Keratinocyte (primary cell): Measurements from ENCODE around the gene SRSF2. TPM values are rescaled to one million over a fixed set of nuclear protein-coding genes. Genes with fewer than 3 reads are reported as not detected.

Experiments
- DNase-seq: peaks from one replicate; pipeline ENCODE4 v3.0.0-alpha.2; 2011; ENCODE audit warnings: low read depth, missing footprints, low spot score
- FAIRE-seq: peaks from 2 replicates; lab custom pipeline; 2011; peaks lifted over from hg19 to GRCh38; lab: Jason Lieb, UNC
- H2AFZ ChIP-seq: 2 replicates; pipeline ENCODE4 v1.6.0; 2012; ENCODE audit warnings: low read length, control low read depth, inconsistent platforms; ENCODE audit not compliant: control insufficient read depth
- H3K27ac ChIP-seq: 2 replicates; pipeline ENCODE4 v1.5.1; 2011; ENCODE audit warnings: low read length; ENCODE audit not compliant: control insufficient read depth, insufficient read depth
- H3K27me3 ChIP-seq: 3 replicates; pipeline ENCODE4 v1.6.0; 2011; ENCODE audit warnings: low read length; ENCODE audit not compliant: control insufficient read depth, insufficient read depth; ENCODE audit errors: extremely low read depth
- H3K36me3 ChIP-seq, 2 experiments: 2 replicates in 1 of 2; 3 replicates in 1 of 2; pipeline ENCODE4 v1.5.1; 2011; ENCODE audit warnings: low read length in 2 of 2, mild to moderate bottlenecking in 1 of 2; ENCODE audit not compliant: control insufficient read depth in 2 of 2, insufficient read depth in 2 of 2; ENCODE audit errors: extremely low read depth in 1 of 2
- H3K4me1 ChIP-seq: 3 replicates; pipeline ENCODE4 v1.5.1; 2011; ENCODE audit warnings: low read length; ENCODE audit not compliant: control insufficient read depth, insufficient read depth; ENCODE audit errors: extremely low read depth
- H3K4me2 ChIP-seq: 3 replicates; pipeline ENCODE4 v1.6.0; 2011; ENCODE audit warnings: low read depth, low read length; ENCODE audit not compliant: control insufficient read depth, insufficient read depth; ENCODE audit errors: extremely low read depth
- H3K4me3 ChIP-seq, 3 experiments: fragments of 200-600 bp in 1 of 3; sonication (generic) in 1 of 3; 2 replicates in 2 of 3; 3 replicates in 1 of 3; pipeline ENCODE4 v1.5.1; 2011 to 2016; ENCODE audit warnings: low read length in 3 of 3, mild to moderate bottlenecking in 3 of 3, control low read depth in 2 of 3, inconsistent platforms in 1 of 3, low read depth in 1 of 3, mixed read lengths in 1 of 3, mixed run types in 1 of 3, moderate library complexity in 1 of 3; ENCODE audit not compliant: control insufficient read depth in 2 of 3, insufficient read depth in 2 of 3; ENCODE audit errors: extremely low read depth in 1 of 3
- H3K79me2 ChIP-seq: 2 replicates; pipeline ENCODE4 v1.6.0; 2012; ENCODE audit warnings: low read length; ENCODE audit not compliant: control insufficient read depth, insufficient read depth
- H3K9ac ChIP-seq: 3 replicates; pipeline ENCODE4 v1.6.0; 2011; ENCODE audit warnings: low read length; ENCODE audit not compliant: control insufficient read depth, insufficient read depth; ENCODE audit errors: extremely low read depth
- H3K9me1 ChIP-seq: 3 replicates; pipeline ENCODE4 v1.6.0; 2011; ENCODE audit warnings: low read length; ENCODE audit not compliant: control insufficient read depth, insufficient read depth; ENCODE audit errors: extremely low read depth
- H3K9me3 ChIP-seq: 2 replicates; pipeline ENCODE4 v1.5.1; 2012; ENCODE audit warnings: low read depth, low read length; ENCODE audit not compliant: control insufficient read depth
- H4K20me1 ChIP-seq: 3 replicates; pipeline ENCODE4 v1.6.0; 2011; ENCODE audit warnings: low read length; ENCODE audit not compliant: control insufficient read depth, insufficient read depth; ENCODE audit errors: extremely low read depth
- CTCF ChIP-seq, 3 experiments: IDR thresholded peaks in 1 of 3; conservative IDR thresholded peaks in 1 of 3; optimal IDR thresholded peaks in 1 of 3; 2 replicates in 2 of 3; 3 replicates in 1 of 3; pipeline versions ENCODE3 to v1.5.1; 2011; ENCODE audit warnings: low read length in 3 of 3, mild to moderate bottlenecking in 3 of 3, moderate library complexity in 2 of 3, control low read depth in 1 of 3, inconsistent platforms in 1 of 3; ENCODE audit not compliant: insufficient read depth in 2 of 3; ENCODE audit errors: extremely low read depth in 1 of 3
- EZH2 ChIP-seq: IDR thresholded peaks from one replicate; pipeline ENCODE4 v1.6.1; 2012; ENCODE audit warnings: inconsistent platforms, mild to moderate bottlenecking, low read length, moderate library complexity
- dilution Hi-C: fragments of 300-500 bp; cut with MboI; formaldehyde crosslinking; loops from one replicate; pipeline ENCODE4 v1.7.0; 2020; ENCODE audit warnings: low sequenced_read_pairs; ENCODE audit not compliant: extremely low pct_ligation_motif_present
- polyA plus RNA-seq, 5 experiments: library from polyadenylated mRNA; depleted of rRNA in 3 of 5; stranded (reverse) in 3 of 5; stranded (forward) in 1 of 5; unstranded in 1 of 5; fragments of >200 nt; gene quantifications; 1 replicate in 1 of 5; 2 replicates in 3 of 5; 3 replicates in 1 of 5; pipeline versions ENCODE4 v1.2.1 to v1.2.3, GENCODE V29; 2011 to 2012; ENCODE audit warnings: missing spikeins in 2 of 5, low read depth in 1 of 5, low replicate concordance in 1 of 5

The SRSF2 gene
- polyA plus RNA-seq, 1 donor (not counting 4 experiments of a cell fraction or from before 2014, with no cell fraction given): 249 TPM

- Histone ChIP-seq H3K4me1 (no peaks in the 10 kb centered on the region), H3K4me3 (no peak overlapping the region), H2AFZ (no peak overlapping the region), H3K9me1 (no peaks in the 10 kb centered on the region), H3K27me3 (no peaks in the 10 kb centered on the region), H3K79me2 (no peaks in the 10 kb centered on the region), H3K4me2 (no peak overlapping the region), H3K36me3 (peaks cover 0 to 2% of the 10 kb centered on the region in 2 experiments), H3K9me3 (no peaks in the 10 kb centered on the region), H3K27ac (no peak overlapping the region), H3K9ac (no peak overlapping the region), H4K20me1 (no peaks in the 10 kb centered on the region)
- dilution Hi-C loops: no loop called here
- DNase-seq (no peak), FAIRE-seq (no peak)
- no peak for TF ChIP-seq CTCF (optimal IDR thresholded peaks at IDR 0.05 in 1 of 3, IDR thresholded peaks at IDR 0.05 in 1 of 3, conservative IDR thresholded peaks at IDR 0.05 in 1 of 3; ENCODE audit: extremely low read depth in 1 of 3, insufficient read depth in 2 of 3, low read length in 3 of 3)
Measured at GRCh38 chr17:76783146-76783545, 46.0 kb upstream of the SRSF2 start.

- H3K4me1 ChIP-seq: no peaks in the 10 kb centered on the region
- no peaks in the 10 kb centered on the region for H3K27me3 ChIP-seq
- H3K36me3 ChIP-seq: peaks cover 0 to 3% of the 10 kb centered on the region in 2 experiments
- H2AFZ ChIP-seq: no peak overlapping the region
- no peak overlapping the region for H3K4me3 ChIP-seq
- no peak overlapping the region for H3K9ac ChIP-seq
- dilution Hi-C loops: no loop called here
- no peaks in the 10 kb centered on the region for H3K79me2 ChIP-seq
- H3K9me3 ChIP-seq: no peaks in the 10 kb centered on the region
- no peak for TF ChIP-seq EZH2
- TF ChIP-seq CTCF (optimal IDR thresholded peaks at IDR 0.05 in 1 of 3, IDR thresholded peaks at IDR 0.05 in 1 of 3, conservative IDR thresholded peaks at IDR 0.05 in 1 of 3; ENCODE audit: extremely low read depth in 1 of 3, insufficient read depth in 2 of 3, low read length in 3 of 3): peak in 1 of 3 experiments; percentile 36
- H3K4me2 ChIP-seq: no peak overlapping the region
- H3K27ac ChIP-seq: no peak overlapping the region
- no peaks in the 10 kb centered on the region for H3K9me1 ChIP-seq
- DNase-seq (no peak), FAIRE-seq (no peak)
- no peaks in the 10 kb centered on the region for H4K20me1 ChIP-seq
Measured at GRCh38 chr17:76781056-76781982, 44.2 kb upstream of the SRSF2 start.
